A549 (cell line): ENCODE results near the gene DNAJC10.

Experiments
- CHD2 ChIP-seq: fragments of 150-350 bp; IDR thresholded peaks from 2 replicates; pipeline ENCODE4 v1.6.1; 2014; ENCODE audit warnings: low read length; ENCODE audit not compliant: partially characterized antibody
- EP300 ChIP-seq, 2 experiments: fragments of >200 bp; sonication (Bioruptor Twin); formaldehyde crosslinking; IDR thresholded peaks; 2 replicates in 1 of 2; 3 replicates in 1 of 2; pipeline ENCODE4 v1.6.1; 2016 to 2017
- ESRRA ChIP-seq: fragments of 150-350 bp; IDR thresholded peaks from 2 replicates; pipeline ENCODE4 v1.6.1; 2014; ENCODE audit warnings: mild to moderate bottlenecking, low read length, borderline replicate concordance
- HOXA7 ChIP-seq: fragments of 250-450 bp; sonication (Bioruptor Pico); IDR thresholded peaks from 2 replicates; pipeline ENCODE4 v1.5.0; 2020; ENCODE audit warnings: mild to moderate bottlenecking, moderate library complexity
- MAZ ChIP-seq: fragments of 150-350 bp; IDR thresholded peaks from 2 replicates; pipeline ENCODE4 v1.6.1; 2014; ENCODE audit warnings: antibody characterized with exemption, low read depth, low read length, borderline replicate concordance
- POLR2A ChIP-seq: IDR thresholded peaks from 2 replicates; pipeline ENCODE4 v1.6.1; 2012; ENCODE audit warnings: mild to moderate bottlenecking, low read length
- RAD21 ChIP-seq, 2 experiments: fragments of >200 bp in 1 of 2; sonication (Bioruptor Twin) in 1 of 2; formaldehyde crosslinking in 1 of 2; IDR thresholded peaks in 1 of 2; conservative IDR thresholded peaks in 1 of 2; 2 replicates in 1 of 2; 3 replicates in 1 of 2; pipeline ENCODE4 v1.6.1; 2012 to 2018; ENCODE audit warnings: inconsistent platforms in 1 of 2
- RNF2 ChIP-seq: fragments of 200-600 bp; sonication (generic); IDR thresholded peaks from 2 replicates; pipeline ENCODE4 v1.6.1; 2016; ENCODE audit warnings: low read depth, mild to moderate bottlenecking, antibody characterized with exemption, moderate library complexity, borderline replicate concordance
- TF ChIP-seq, protein P1 (sequence below): fragments of >200 bp; sonication (Bioruptor Twin); formaldehyde crosslinking; IDR thresholded peaks from 3 replicates; pipeline ENCODE4 v1.5.1; 2016
- TF ChIP-seq, protein P2 (sequence below): fragments of 450-650 bp; IDR thresholded peaks from 2 replicates; pipeline ENCODE4 v1.6.1; 2014; ENCODE audit warnings: antibody characterized with exemption
- TF ChIP-seq, protein P3 (sequence below): fragments of 250-450 bp; sonication (Bioruptor Pico); IDR thresholded peaks from 2 replicates; pipeline ENCODE4 v1.5.0; 2021; ENCODE audit warnings: mild to moderate bottlenecking, moderate library complexity, borderline replicate concordance
- TF ChIP-seq, protein P4 (sequence below): IDR thresholded peaks from 2 replicates; pipeline ENCODE4 v1.6.1; 2012
- TF ChIP-seq, protein P5 (sequence below): fragments of 250-450 bp; sonication (Bioruptor Pico); IDR thresholded peaks from 2 replicates; pipeline ENCODE4 v1.5.0; 2020; ENCODE audit warnings: low read depth, mild to moderate bottlenecking, moderate library complexity
- TF ChIP-seq, protein P6 (sequence below): fragments of 150-350 bp; IDR thresholded peaks from 2 replicates; pipeline ENCODE4 v1.6.1; 2014; ENCODE audit warnings: low read depth, mild to moderate bottlenecking, low read length

DNA sequence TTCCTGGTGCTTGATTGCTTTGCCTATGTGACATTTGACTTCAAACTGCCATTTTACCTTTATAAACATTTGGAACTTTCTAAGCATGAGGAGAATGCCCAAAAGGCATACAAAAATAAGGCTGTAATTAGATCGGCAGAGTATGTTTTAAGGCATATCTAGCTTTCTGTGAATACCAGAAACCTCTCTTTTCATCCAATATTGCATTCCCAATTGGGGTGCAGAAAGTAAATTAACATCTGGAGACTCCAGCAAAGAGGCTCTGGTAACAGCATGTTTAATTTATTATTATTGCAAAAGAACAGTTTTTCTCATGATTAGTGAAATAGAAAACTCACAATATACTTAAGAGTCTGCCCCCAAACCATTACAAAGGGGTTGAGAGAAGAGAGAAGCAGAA, 118.2 kb downstream of the DNAJC10 start:
- TF ChIP-seq, protein P1, sequence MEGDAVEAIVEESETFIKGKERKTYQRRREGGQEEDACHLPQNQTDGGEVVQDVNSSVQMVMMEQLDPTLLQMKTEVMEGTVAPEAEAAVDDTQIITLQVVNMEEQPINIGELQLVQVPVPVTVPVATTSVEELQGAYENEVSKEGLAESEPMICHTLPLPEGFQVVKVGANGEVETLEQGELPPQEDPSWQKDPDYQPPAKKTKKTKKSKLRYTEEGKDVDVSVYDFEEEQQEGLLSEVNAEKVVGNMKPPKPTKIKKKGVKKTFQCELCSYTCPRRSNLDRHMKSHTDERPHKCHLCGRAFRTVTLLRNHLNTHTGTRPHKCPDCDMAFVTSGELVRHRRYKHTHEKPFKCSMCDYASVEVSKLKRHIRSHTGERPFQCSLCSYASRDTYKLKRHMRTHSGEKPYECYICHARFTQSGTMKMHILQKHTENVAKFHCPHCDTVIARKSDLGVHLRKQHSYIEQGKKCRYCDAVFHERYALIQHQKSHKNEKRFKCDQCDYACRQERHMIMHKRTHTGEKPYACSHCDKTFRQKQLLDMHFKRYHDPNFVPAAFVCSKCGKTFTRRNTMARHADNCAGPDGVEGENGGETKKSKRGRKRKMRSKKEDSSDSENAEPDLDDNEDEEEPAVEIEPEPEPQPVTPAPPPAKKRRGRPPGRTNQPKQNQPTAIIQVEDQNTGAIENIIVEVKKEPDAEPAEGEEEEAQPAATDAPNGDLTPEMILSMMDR: no peak
- TF ChIP-seq RNF2 (no peak), RAD21 (conservative IDR thresholded peaks at IDR 0.05 in 1 of 2, IDR thresholded peaks at IDR 0.05 in 1 of 2) (no peak), EP300 (IDR thresholded peaks at IDR 0.05) (no peak), MAZ (no peak), CHD2 (no peak), POLR2A (no peak), ESRRA (no peak), HOXA7 (CRISPR knock-in tag) (no peak)
- TF ChIP-seq, protein P2, sequence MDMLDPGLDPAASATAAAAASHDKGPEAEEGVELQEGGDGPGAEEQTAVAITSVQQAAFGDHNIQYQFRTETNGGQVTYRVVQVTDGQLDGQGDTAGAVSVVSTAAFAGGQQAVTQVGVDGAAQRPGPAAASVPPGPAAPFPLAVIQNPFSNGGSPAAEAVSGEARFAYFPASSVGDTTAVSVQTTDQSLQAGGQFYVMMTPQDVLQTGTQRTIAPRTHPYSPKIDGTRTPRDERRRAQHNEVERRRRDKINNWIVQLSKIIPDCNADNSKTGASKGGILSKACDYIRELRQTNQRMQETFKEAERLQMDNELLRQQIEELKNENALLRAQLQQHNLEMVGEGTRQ: no peak
- TF ChIP-seq, protein P3, sequence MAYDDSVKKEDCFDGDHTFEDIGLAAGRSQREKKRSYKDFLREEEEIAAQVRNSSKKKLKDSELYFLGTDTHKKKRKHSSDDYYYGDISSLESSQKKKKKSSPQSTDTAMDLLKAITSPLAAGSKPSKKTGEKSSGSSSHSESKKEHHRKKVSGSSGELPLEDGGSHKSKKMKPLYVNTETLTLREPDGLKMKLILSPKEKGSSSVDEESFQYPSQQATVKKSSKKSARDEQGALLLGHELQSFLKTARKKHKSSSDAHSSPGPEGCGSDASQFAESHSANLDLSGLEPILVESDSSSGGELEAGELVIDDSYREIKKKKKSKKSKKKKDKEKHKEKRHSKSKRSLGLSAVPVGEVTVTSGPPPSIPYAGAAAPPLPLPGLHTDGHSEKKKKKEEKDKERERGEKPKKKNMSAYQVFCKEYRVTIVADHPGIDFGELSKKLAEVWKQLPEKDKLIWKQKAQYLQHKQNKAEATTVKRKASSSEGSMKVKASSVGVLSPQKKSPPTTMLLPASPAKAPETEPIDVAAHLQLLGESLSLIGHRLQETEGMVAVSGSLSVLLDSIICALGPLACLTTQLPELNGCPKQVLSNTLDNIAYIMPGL: no peak
- TF ChIP-seq, protein P4, sequence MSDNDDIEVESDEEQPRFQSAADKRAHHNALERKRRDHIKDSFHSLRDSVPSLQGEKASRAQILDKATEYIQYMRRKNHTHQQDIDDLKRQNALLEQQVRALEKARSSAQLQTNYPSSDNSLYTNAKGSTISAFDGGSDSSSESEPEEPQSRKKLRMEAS: no peak
- TF ChIP-seq, protein P5, sequence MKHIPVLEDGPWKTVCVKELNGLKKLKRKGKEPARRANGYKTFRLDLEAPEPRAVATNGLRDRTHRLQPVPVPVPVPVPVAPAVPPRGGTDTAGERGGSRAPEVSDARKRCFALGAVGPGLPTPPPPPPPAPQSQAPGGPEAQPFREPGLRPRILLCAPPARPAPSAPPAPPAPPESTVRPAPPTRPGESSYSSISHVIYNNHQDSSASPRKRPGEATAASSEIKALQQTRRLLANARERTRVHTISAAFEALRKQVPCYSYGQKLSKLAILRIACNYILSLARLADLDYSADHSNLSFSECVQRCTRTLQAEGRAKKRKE (CRISPR knock-in tag): no peak
- TF ChIP-seq, protein P6, sequence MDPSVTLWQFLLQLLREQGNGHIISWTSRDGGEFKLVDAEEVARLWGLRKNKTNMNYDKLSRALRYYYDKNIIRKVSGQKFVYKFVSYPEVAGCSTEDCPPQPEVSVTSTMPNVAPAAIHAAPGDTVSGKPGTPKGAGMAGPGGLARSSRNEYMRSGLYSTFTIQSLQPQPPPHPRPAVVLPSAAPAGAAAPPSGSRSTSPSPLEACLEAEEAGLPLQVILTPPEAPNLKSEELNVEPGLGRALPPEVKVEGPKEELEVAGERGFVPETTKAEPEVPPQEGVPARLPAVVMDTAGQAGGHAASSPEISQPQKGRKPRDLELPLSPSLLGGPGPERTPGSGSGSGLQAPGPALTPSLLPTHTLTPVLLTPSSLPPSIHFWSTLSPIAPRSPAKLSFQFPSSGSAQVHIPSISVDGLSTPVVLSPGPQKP: no peak
